Measurements from ENCODE around the gene MCOLN1. TPM values are rescaled to one million over a fixed set of nuclear protein-coding genes. Genes with fewer than 3 reads are reported as not detected.

The MCOLN1 gene
- total and polyA plus RNA-seq, 2 of the 8 experiments (the other 6 are each of a cell fraction or from before 2014, with no cell fraction given) = 19.1 to 40.0 TPM

DNA sequence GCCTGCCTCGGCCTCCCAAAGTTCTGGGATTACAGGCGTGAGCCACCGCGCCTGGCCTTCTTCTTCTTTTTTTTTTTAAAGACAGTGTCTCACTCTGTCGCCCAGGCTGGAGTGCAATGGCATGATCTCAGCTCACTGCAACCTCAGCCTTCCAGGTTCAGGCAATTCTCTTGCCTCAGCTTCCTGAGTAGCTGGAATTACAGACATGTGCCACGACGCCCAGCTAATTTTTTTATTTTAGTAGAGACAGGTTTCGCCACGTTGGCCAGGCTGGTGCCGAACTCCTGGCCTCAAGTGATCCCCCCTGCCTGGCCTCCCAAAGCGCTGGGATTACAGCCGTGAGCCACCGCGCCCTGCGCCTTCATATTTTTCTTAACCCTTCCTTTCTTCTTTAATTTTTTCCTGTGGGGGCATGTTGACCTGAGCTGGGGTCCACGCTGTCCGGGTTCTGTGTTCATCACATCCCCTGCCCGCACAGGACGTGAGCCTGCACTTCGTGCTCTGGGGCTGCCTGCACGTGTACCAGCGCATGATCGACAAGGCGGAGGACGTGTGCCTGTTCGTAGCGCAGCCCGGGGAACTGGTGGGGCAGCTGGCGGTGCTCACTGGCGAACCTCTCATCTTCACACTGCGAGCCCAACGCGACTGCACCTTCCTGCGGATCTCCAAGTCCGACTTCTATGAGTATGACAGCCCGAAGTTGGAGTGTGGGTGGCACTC, 27.2 kb downstream of the MCOLN1 start (continued):
- TF ChIP-seq, protein P1, sequence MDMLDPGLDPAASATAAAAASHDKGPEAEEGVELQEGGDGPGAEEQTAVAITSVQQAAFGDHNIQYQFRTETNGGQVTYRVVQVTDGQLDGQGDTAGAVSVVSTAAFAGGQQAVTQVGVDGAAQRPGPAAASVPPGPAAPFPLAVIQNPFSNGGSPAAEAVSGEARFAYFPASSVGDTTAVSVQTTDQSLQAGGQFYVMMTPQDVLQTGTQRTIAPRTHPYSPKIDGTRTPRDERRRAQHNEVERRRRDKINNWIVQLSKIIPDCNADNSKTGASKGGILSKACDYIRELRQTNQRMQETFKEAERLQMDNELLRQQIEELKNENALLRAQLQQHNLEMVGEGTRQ (IDR thresholded peaks at IDR 0.05; ENCODE audit: low read length) = no peak
- no peak for TF ChIP-seq RXRA (IDR thresholded peaks at IDR 0.05; ENCODE audit: insufficient read depth, low read depth, low read length)
- TF ChIP-seq SRF (IDR thresholded peaks at IDR 0.05; ENCODE audit: low read depth, low read length) = no peak
- TF ChIP-seq, protein P2, sequence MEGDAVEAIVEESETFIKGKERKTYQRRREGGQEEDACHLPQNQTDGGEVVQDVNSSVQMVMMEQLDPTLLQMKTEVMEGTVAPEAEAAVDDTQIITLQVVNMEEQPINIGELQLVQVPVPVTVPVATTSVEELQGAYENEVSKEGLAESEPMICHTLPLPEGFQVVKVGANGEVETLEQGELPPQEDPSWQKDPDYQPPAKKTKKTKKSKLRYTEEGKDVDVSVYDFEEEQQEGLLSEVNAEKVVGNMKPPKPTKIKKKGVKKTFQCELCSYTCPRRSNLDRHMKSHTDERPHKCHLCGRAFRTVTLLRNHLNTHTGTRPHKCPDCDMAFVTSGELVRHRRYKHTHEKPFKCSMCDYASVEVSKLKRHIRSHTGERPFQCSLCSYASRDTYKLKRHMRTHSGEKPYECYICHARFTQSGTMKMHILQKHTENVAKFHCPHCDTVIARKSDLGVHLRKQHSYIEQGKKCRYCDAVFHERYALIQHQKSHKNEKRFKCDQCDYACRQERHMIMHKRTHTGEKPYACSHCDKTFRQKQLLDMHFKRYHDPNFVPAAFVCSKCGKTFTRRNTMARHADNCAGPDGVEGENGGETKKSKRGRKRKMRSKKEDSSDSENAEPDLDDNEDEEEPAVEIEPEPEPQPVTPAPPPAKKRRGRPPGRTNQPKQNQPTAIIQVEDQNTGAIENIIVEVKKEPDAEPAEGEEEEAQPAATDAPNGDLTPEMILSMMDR (IDR thresholded peaks at IDR 0.05; ENCODE audit: control extremely low read depth in 1 of 3, insufficient read depth in 1 of 3, low read depth in 1 of 3, low read length in 3 of 3) = no peak
- no peak for TF ChIP-seq RAD21 (IDR thresholded peaks at IDR 0.05 in 1 of 2, conservative IDR thresholded peaks at IDR 0.05 in 1 of 2; ENCODE audit: low read depth in 2 of 2, low read length in 2 of 2)
